Measurements from ENCODE around the gene LGALS7.
"Not testable (repeated sequence)": the region's sequence is repeated elsewhere in the genome, so short reads cannot be mapped to it uniquely, and the experiment has no call there.

- TF ChIP-seq CTCF, POLR2A (IDR thresholded peaks at IDR 0.05): not testable (repeated sequence)
These were observed 11.4 kb downstream of the LGALS7 start for GRCh38 chr19:38761884-38762389.
